Calu3 (cell line): Measurements from ENCODE around the gene LANCL1. TPM values are rescaled to one million over a fixed set of nuclear protein-coding genes. Genes with fewer than 3 reads are reported as not detected.

Experiments used
- BruUV-seq: library from RNA; stranded (reverse); fragments of 400-500 nt; replicated peaks from 2 replicates; lab custom pipeline; 2021; lab: Mats Ljungman, UMichigan
- CTCF ChIA-PET: fragments of 300-600 bp; sonication (Branson Sonifier 250); formaldehyde crosslinking; loops from one replicate; lab custom pipeline; 2022; ENCODE audit warnings: antibody characterized with exemption; lab: Charles Lee
- DNase-seq: peaks from one replicate; pipeline ENCODE4 v3.0.0; 2022
- H3K27ac Mint-ChIP-seq: one replicate; pipeline ENCODE4 v1.8.0; 2022; ENCODE audit warnings: mixed read lengths; ENCODE audit not compliant: unreplicated experiment
- H3K27me3 Mint-ChIP-seq: one replicate; pipeline ENCODE4 v1.8.0; 2022; ENCODE audit warnings: mixed read lengths; ENCODE audit not compliant: unreplicated experiment
- H3K36me3 Mint-ChIP-seq: one replicate; pipeline ENCODE4 v1.8.0; 2022; ENCODE audit warnings: mild to moderate bottlenecking, moderate library complexity, mixed read lengths; ENCODE audit not compliant: insufficient read depth, unreplicated experiment
- H3K4me1 Mint-ChIP-seq: one replicate; pipeline ENCODE4 v1.8.0; 2022; ENCODE audit warnings: mild to moderate bottlenecking, low read depth, mixed read lengths; ENCODE audit not compliant: unreplicated experiment
- H3K4me3 Mint-ChIP-seq: one replicate; pipeline ENCODE4 v1.8.0; 2022; ENCODE audit warnings: mild to moderate bottlenecking, low read depth, moderate library complexity, mixed read lengths; ENCODE audit not compliant: unreplicated experiment
- H3K9me3 Mint-ChIP-seq: one replicate; pipeline ENCODE4 v1.8.0; 2022; ENCODE audit warnings: low read depth, mixed read lengths; ENCODE audit not compliant: unreplicated experiment
- intact Hi-C: fragments of 100-400 bp; cut with micrococcal nuclease; formaldehyde crosslinking; loops from one replicate; pipeline ENCODE4 v1.10.0; 2022; ENCODE audit not compliant: unreplicated experiment
- total RNA-seq: library from RNA; stranded (reverse); gene quantifications from 2 replicates; pipeline ENCODE4 v1.2.3, GENCODE V29; 2022
- TF ChIP-seq, protein P1 (sequence below): fragments of 200-600 bp; IDR thresholded peaks from one replicate; pipeline ENCODE4 v1.8.0; 2022; ENCODE audit warnings: antibody characterized with exemption; ENCODE audit not compliant: unreplicated experiment

Gene LANCL1
- total RNA-seq, 1 experiment from 2014 or later: 36.3 TPM

DNA sequence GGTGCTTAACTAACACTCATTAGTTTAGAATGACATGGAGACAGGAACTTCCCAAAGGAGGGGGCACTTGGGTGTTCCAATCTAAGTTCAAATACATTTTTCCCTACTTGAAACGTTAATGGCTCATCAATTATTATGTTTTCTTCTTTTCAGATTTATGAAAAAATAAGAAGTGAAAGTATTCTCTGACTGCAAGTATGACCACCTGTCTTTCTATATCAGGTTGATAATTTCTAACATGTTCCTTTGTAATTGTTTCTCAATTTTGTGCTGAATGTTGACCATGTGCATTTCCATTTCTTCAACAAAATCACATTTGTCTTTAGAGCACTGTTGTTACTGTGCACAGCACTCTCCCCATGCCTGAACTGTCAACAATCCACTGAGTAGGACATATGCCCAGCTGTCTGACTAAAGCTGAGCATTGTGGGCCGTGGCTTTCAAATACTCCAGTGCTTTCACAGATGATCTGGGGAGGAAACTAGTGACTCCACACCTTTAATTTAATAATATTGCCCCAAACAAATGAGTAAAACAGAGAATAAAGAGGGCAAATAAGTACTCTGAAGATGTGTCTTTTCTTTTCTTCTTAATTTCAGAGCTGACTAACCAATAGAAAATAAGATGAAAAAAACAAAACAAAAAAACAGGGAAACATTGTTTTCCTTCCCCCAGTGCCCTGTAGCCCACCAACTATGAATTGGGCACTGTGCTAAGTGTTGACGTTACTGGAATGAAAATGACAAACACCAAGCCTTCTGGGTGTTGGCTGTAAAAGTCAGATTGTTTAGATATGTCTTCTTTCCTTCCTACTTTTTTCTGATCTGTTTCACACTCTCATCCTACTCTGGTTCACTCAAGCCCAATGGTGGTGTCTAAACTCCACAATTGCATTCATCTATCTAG lies 16.0 kb downstream of the LANCL1 start:
- TF ChIP-seq, protein P1, sequence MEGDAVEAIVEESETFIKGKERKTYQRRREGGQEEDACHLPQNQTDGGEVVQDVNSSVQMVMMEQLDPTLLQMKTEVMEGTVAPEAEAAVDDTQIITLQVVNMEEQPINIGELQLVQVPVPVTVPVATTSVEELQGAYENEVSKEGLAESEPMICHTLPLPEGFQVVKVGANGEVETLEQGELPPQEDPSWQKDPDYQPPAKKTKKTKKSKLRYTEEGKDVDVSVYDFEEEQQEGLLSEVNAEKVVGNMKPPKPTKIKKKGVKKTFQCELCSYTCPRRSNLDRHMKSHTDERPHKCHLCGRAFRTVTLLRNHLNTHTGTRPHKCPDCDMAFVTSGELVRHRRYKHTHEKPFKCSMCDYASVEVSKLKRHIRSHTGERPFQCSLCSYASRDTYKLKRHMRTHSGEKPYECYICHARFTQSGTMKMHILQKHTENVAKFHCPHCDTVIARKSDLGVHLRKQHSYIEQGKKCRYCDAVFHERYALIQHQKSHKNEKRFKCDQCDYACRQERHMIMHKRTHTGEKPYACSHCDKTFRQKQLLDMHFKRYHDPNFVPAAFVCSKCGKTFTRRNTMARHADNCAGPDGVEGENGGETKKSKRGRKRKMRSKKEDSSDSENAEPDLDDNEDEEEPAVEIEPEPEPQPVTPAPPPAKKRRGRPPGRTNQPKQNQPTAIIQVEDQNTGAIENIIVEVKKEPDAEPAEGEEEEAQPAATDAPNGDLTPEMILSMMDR: no peak
- Mint-ChIP-seq H3K4me1 (no peaks in the 10 kb centered on the region), H3K9me3 (no peaks in the 10 kb centered on the region), H3K27me3 (no peaks in the 10 kb centered on the region), H3K36me3 (peaks cover 6% of the 10 kb centered on the region), H3K27ac (no peak overlapping the region), H3K4me3 (no peak overlapping the region)
- BruUV-seq: no TSS peak
- CTCF ChIA-PET: interaction anchor here (0.5 kb wide), 1 partner anchor 162 kb away, joined by 3 read pairs; no protein-coding TSS in a partner anchor
- intact Hi-C loops: no loop called here
- DNase-seq: no peak

DNA sequence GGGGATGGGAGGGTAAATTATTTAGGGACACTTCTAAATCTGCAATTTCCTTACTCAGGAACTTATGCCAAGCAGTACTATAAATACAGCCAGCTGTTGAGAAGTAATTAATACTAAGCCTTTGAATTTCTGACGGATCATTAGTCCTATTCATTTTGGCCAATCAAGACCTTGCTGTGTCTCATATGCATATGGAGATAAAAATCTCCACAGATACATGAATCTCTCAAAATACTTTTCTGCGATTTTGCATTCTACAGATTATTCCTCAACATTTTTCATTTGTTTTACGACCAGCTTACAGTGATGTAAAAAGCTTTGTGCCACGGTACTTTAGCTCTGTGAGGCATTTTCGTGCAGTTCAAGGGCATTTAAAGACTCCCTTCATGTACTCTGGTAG lies 16.7 kb downstream of the LANCL1 start:
- Mint-ChIP-seq H3K36me3 (peaks cover 6% of the 10 kb centered on the region), H3K27me3 (no peaks in the 10 kb centered on the region), H3K4me3 (no peak overlapping the region), H3K9me3 (no peaks in the 10 kb centered on the region), H3K4me1 (no peaks in the 10 kb centered on the region), H3K27ac (no peak overlapping the region)
- TF ChIP-seq, protein P1: no peak
- CTCF ChIA-PET: no interaction called here
- DNase-seq: no peak
- intact Hi-C loops: no loop called here
- BruUV-seq: no TSS peak

DNA sequence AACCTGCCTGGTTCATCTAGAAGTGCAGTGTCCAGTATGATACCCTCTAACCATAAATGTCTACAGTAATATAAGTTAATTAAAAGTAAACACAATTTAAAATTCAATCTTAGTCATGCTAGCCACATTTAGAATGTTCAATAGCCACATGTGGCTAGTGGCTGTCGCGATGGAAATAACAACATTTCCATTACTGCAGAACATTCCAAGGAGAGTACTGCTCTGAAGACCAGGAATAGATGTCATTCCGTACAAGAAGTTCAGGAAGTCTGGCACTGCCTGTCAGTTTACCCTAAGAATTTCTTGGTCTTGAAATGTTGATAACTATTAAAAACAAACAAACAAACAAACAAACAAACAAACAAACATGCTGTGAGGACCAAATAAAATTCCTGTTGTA lies 17.2 kb downstream of the LANCL1 start:
- DNase-seq: no peak
- TF ChIP-seq, protein P1: no peak
- Mint-ChIP-seq H3K4me3 (no peak overlapping the region), H3K36me3 (peaks cover 6% of the 10 kb centered on the region), H3K9me3 (no peaks in the 10 kb centered on the region), H3K27me3 (no peaks in the 10 kb centered on the region), H3K27ac (no peak overlapping the region), H3K4me1 (no peaks in the 10 kb centered on the region)
- no TSS peak for BruUV-seq
- intact Hi-C loops: no loop called here
- CTCF ChIA-PET: no interaction called here

DNA sequence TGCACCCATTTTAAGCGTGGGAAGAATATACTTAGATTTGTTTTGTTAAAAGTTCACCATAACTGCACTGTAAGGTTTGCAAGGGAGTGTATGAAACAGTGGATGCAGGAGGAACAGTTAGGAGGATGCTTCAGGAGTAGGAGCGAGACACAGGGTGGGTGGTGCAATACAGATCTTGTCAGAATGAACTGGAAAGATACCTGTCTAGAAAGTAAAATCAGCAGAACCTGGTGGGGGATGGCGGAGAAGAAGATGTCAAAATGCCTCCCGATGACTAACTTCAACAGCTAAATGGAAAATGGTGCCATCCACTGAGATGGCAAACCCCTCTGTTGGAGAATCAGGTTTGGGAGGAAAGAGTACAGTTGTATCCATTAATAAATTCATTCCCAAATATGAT lies 18.2 kb downstream of the LANCL1 start:
- BruUV-seq: no TSS peak
- Mint-ChIP-seq H3K27me3 (no peaks in the 10 kb centered on the region), H3K4me3 (no peak overlapping the region), H3K36me3 (peaks cover 6% of the 10 kb centered on the region), H3K27ac (no peak overlapping the region), H3K9me3 (no peaks in the 10 kb centered on the region), H3K4me1 (no peaks in the 10 kb centered on the region)
- CTCF ChIA-PET: no interaction called here
- intact Hi-C loops: no loop called here
- TF ChIP-seq, protein P1: no peak
- no peak for DNase-seq
